ENCODE data around the gene CYP4F3.
"Not testable (repeated sequence)": the region's sequence is repeated elsewhere in the genome, so short reads cannot be mapped to it uniquely, and the experiment has no call there.

Gene CYP4F3

GRCh38 chr19:15629003-15629880 lies 11.5 kb upstream of the CYP4F3 start:
- no peak overlapping the region for H3K27ac ChIP-seq

DNA sequence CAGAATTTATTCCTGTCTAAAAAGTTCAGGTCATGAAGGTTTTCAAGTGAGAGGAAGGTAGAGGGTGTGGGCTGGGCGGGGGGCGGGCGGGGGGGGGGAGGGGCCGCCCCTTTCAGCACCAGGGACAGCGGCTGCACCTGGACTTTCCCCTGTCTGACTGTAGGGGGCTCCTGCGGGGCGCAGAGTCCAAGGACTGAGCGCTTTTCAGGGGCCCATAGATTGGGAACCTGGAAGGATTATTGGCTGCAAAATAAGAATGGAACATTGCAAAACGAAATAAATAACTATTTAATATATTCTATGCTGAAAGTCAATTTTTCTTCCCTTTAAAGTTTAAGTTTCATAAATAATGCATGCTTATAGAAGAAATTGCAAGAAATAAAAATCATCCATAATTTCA lies 8.9 kb upstream of the CYP4F3 start:
- H3K27ac ChIP-seq: no peak overlapping the region
- DNase-seq (ENCODE audit: low read depth, low spot score): no peak

More at GRCh38 chr19:15629003-15629880, 11.5 kb upstream of the CYP4F3 start:
- DNase-seq (ENCODE audit: low read depth, low spot score): peak; percentile 5

DNA sequence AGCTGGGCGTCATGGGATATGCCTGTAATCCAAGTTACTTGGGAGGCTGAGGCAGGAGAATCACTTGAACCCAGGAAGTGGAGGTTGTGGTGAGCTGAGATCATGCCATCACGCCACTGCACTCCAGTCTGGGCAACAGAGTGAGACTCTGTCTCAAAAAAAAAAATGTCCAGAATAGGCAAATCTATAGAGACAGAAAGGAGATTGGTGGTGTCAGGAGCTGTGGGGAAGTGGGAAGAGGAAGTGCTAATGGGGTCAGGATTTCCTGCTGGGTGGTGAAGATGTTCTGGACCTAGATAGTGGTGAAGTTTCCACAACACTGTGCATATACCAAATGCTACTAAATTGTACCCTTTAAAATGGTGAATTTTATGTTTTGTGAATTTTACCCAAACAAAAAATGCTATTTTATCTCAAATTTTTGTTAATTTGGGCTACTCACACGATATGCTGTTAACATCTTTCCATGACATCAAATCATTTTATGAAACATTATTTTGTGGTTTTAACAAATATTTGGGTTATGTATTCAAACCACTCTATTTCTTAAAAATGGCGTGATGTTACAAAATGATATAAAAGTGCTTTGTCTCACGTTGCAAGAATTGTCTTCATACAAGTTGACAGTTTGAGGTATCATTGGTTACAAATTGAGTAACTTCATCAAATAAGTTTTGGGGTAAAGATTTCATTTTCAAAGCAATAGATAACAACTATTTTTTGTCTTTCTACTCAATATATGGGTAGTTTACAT lies 7.4 kb upstream of the CYP4F3 start:
- H3K27ac ChIP-seq: no peak overlapping the region
- DNase-seq (ENCODE audit: low read depth, low spot score): no peak

GRCh38 chr19:15634105-15634504 lies 6.6 kb upstream of the CYP4F3 start:
- H3K27ac ChIP-seq: no peak overlapping the region
- no peak for DNase-seq (ENCODE audit: low read depth, low spot score)

DNA sequence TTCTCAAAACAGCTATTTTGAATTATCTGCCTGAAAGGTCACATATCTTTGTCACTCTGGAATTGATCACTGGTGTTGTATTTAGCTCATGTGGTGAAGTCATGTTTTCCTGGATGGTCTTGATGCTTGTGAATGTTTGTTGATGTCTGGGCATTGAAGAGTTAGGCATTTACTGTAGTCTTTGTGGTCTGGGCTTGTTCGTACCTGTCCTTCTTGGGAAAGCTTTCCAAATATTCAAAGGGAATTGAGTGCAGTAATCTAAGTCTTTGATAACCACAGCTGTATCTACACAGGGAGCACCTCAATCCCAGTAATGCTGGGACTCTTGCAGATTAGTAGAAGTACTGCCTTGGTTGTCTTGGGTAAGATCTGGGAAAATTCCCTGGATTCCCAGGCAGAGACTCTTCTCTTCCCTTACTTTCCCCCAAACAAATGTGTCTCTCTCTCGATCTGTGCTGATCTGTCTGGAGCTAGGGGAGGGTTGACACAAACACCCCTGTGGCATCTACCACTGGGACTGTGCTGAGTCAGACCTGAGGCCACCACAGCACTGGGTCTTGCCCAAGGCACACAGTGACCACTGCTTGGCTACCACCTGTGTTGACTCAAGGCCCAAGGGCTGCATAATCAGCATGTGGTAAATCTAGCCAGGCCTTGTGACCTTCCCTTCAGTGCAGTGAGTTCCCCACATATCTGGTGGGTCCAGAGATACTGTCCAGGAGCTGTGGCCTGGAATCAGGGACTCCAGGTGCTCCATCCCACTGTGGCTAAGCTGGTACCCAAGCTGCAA lies 5.5 kb upstream of the CYP4F3 start:
- peak overlapping the region; percentile 25 for H3K27ac ChIP-seq
- peak; percentile 26 for DNase-seq (ENCODE audit: low read depth, low spot score)

- no peak overlapping the region for H3K27ac ChIP-seq
These were observed 4.7 kb upstream of the CYP4F3 start for GRCh38 chr19:15636026-15636425.

DNA sequence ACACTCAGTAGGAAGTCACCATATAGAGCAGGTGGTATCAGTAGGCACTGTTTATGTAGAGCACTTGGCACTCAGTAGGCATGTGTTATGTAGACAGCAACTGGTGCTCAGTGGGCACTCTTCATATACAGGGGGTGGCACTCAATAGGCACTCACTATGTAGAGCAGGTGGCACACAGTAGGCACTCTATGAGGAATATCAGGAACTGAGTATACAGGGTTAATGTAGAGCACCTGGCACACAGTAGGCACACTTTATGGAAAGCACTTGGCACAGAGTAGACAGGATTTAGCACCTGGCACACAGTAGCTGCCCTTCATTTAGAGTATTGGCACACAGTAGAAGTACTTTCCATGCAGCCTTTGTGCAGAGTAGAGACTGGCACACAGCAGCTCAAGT lies 1.1 kb upstream of the CYP4F3 start:
- no peak overlapping the region for H3K27ac ChIP-seq

More at GRCh38 chr19:15636026-15636425, 4.7 kb upstream of the CYP4F3 start:
- no peak for DNase-seq (ENCODE audit: low read depth, low spot score)

DNA sequence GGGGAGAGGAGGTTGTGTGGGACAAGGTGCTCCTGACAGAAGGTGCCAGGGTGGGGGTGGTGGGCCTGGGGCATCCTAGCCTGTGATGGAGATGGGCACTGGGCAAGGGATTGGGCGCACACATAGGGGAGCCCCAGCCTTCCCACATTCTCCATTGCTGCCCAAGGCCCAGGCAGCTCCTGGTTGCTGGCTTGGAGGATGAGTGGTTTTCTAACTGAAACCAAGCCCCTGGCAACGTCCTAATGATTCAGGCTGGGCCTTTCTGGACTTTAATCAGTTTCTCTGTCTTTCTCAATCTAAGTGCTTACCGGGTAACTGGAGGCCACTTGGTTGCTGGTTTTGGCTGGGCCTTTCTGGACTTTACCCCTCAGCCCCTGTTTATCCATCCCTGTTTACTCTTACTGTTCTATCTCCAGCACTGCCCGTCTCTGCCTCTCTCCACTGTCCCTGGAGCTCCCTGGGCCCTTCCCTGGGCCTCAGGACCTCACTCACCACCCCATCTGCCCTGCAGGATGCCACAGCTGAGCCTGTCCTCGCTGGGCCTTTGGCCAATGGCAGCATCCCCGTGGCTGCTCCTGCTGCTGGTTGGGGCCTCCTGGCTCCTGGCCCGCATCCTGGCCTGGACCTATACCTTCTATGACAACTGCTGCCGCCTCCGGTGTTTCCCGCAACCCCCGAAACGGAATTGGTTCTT lies 354 bp downstream of the CYP4F3 start:
- peak overlapping the region; percentile 51 for H3K27ac ChIP-seq

More for the DNA sequence above, 1.1 kb upstream of the CYP4F3 start:
- no peak for DNase-seq (ENCODE audit: low read depth, low spot score)

DNA sequence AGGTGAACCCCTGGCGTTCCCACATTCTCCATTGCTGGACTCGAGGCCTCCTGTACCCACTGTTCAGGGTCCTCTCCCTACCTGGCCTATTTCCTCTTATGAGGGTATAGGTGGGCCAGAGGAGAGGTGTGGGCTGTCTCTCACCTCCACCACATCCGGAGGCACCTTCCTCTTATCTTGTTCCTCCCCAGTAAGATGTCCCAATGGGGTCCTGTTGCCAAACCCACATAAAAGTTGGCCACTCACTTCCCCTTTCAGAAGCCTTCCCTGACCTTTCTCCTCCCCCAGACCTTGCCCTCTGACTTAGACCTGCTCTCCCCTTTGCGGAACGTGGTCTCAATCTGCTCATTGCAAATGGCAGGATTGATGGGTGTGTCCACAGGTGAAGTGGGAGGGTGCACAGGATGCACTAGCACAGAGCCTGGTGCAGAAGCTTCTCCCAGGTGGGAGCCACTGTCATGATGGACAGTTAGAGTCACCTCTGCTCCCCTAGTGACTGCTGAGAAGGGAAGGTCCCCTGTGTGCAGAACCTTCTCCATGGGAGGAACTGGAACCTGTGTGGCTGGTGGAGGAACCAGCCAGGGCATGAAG lies 1.3 kb downstream of the CYP4F3 start:
- DNase-seq (ENCODE audit: low read depth, low spot score): no peak
- H3K27ac ChIP-seq: no peak overlapping the region

More for the DNA sequence above, 354 bp downstream of the CYP4F3 start:
- no peak for DNase-seq (ENCODE audit: low read depth, low spot score)

DNA sequence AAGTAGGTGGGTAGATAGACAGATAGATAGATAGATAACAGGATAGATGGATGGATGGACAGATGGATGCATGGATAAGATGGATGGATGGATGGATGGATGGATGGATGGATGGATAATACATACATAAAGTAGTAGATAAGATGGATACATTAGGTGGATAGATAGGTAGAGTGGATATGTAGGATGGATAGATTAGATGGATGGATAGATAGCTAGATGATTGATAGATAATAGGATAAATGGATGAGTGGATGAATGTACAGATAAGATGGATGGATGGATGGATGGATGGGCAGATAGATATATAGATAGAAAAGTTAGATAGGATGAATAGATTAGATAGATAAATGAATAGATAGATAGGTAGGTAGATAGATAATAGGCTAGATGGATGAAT lies 2.1 kb downstream of the CYP4F3 start:
- DNase-seq (ENCODE audit: low read depth, low spot score): no peak
- no peak overlapping the region for H3K27ac ChIP-seq

- DNase-seq (ENCODE audit: low read depth, low spot score): no peak
These were observed 2.7 kb downstream of the CYP4F3 start for GRCh38 chr19:15643387-15643786.

GRCh38 chr19:15644066-15644741 lies 3.5 kb downstream of the CYP4F3 start:
- H3K27ac ChIP-seq: no peak overlapping the region

More at GRCh38 chr19:15643387-15643786, 2.7 kb downstream of the CYP4F3 start:
- no peak overlapping the region for H3K27ac ChIP-seq

DNA sequence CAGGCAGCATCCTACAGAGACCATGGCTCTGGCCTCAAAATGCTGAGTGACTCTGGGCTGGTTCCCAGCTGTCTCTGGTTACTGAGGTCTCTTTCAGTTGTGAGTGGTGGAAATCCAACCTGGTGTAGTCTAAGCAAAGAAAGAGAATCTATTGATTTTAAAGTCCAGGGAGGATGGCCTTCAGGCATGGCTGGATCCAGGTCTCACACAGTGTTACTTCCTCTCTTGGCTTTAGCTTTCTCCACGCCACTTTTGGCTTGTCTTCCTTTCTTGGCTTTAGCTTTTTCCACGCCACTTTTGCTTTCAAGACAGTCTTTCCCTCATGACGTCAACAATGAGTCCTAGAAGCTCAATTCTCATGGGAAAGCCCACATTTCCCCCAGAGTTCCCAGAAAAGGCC lies 4.1 kb downstream of the CYP4F3 start:
- no peak for DNase-seq (ENCODE audit: low read depth, low spot score)
- no peak overlapping the region for H3K27ac ChIP-seq

More at GRCh38 chr19:15644066-15644741, 3.5 kb downstream of the CYP4F3 start:
- no peak for DNase-seq (ENCODE audit: low read depth, low spot score)

DNA sequence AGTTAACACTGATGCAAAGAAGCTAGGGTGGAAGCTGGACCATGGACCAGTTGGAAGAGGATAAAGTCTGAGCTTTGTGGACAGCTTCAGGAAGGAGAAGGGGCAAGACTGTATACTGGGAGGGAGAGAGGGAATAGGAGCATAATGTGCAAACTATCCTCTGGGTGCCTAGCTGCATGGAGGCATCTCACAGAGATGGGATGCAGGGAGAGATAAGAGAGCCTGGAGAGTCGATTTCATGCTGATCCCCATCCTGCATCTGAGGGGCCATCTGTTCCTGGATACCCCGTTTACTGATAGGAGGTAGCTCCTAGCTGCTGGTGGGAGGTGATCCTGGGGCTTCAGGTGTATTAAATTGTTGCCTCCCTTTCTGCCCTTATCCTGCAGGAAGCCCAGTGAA lies 8.8 kb downstream of the CYP4F3 start:
- no peak for DNase-seq (ENCODE audit: low read depth, low spot score)
- no peak overlapping the region for H3K27ac ChIP-seq

- not testable (repeated sequence) for DNase-seq (ENCODE audit: low read depth, low spot score); H3K27ac ChIP-seq
These were observed 9.4 kb downstream of the CYP4F3 start for GRCh38 chr19:15650123-15650522.

- no peak for DNase-seq (ENCODE audit: low read depth, low spot score)
- H3K27ac ChIP-seq: no peak overlapping the region
These were observed 11.1 kb downstream of the CYP4F3 start for GRCh38 chr19:15651791-15652190.

GRCh38 chr19:15652559-15653278 lies 12.0 kb downstream of the CYP4F3 start:
- no peak overlapping the region for H3K27ac ChIP-seq
- no peak for DNase-seq (ENCODE audit: low read depth, low spot score)

DNA sequence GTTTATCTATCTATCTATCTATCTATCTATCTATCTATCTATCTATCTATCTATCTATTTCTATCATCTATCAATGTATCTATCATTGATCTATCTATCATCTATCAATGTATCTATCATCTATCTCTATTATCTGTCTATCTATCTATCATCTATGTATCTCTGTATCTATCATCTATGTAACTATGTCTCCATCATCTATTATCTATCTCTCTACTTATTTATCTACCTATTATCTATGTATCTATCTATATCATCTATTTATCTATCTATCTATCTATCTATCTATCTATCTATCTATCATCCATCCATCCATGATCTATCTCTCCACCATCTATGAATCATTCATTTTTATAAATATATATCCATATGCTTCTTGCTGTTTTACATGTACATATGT lies 15.8 kb downstream of the CYP4F3 start:
- DNase-seq (ENCODE audit: low read depth, low spot score): no peak
- H3K27ac ChIP-seq: no peak overlapping the region
